Fibroblast of lung (primary cell): ENCODE measurements around the gene SORBS1. TPM values are rescaled to one million over a fixed set of nuclear protein-coding genes. Genes with fewer than 3 reads are reported as not detected.

Experiments used
- DNase-seq, 2 donors: peaks; one replicate each; pipeline versions ENCODE4 v3.0.0 to v3.0.0-alpha.2; 2010; ENCODE audit warnings: low read depth in 2 of 2
- H2AFZ ChIP-seq: 2 replicates; pipeline ENCODE4 v1.5.1; 2012; ENCODE audit warnings: low read length, control low read depth, inconsistent platforms
- H3K27ac ChIP-seq: 2 replicates; pipeline ENCODE4 v1.5.1; 2011; ENCODE audit warnings: low read length, control low read depth; ENCODE audit not compliant: insufficient read depth
- H3K27me3 ChIP-seq: 2 replicates; pipeline ENCODE4 v1.5.1; 2011; ENCODE audit warnings: mild to moderate bottlenecking, low read length; ENCODE audit not compliant: control insufficient read depth, insufficient read depth
- H3K36me3 ChIP-seq: 2 replicates; pipeline ENCODE4 v1.5.1; 2011; ENCODE audit warnings: low read length; ENCODE audit not compliant: control insufficient read depth, insufficient read depth
- H3K4me1 ChIP-seq: 2 replicates; pipeline ENCODE4 v1.5.1; 2011; ENCODE audit warnings: low read length; ENCODE audit not compliant: control insufficient read depth, insufficient read depth; ENCODE audit errors: extremely low read depth
- H3K4me2 ChIP-seq: 2 replicates; pipeline ENCODE4 v1.5.1; 2011; ENCODE audit warnings: low read length, control low read depth; ENCODE audit not compliant: insufficient read depth; ENCODE audit errors: extremely low read depth
- H3K4me3 ChIP-seq, 4 experiments: fragments of 200-600 bp in 1 of 4; sonication (generic) in 1 of 4; replicated peaks in 1 of 4; 2 replicates each; pipeline ENCODE4 v1.5.1; 2011 to 2016; ENCODE audit warnings: low read length in 4 of 4, low read depth in 3 of 4, mild to moderate bottlenecking in 3 of 4, control low read depth in 2 of 4, inconsistent platforms in 1 of 4, mixed read lengths in 1 of 4; ENCODE audit not compliant: insufficient read depth in 1 of 4; ENCODE audit errors: control extremely low read depth in 1 of 4
- H3K79me2 ChIP-seq: 2 replicates; pipeline ENCODE4 v1.5.1; 2012; ENCODE audit warnings: mild to moderate bottlenecking, low read length, inconsistent platforms; ENCODE audit not compliant: control insufficient read depth, insufficient read depth
- H3K9ac ChIP-seq: 2 replicates; pipeline ENCODE4 v1.5.1; 2011; ENCODE audit warnings: mild to moderate bottlenecking, low read length, control low read depth; ENCODE audit not compliant: insufficient read depth
- H3K9me3 ChIP-seq: 2 replicates; pipeline ENCODE4 v1.5.1; 2012; ENCODE audit warnings: low read depth, low read length; ENCODE audit not compliant: control insufficient read depth, insufficient read depth
- H4K20me1 ChIP-seq: 2 replicates; pipeline ENCODE4 v1.5.1; 2011; ENCODE audit warnings: low read length; ENCODE audit not compliant: control insufficient read depth, insufficient read depth; ENCODE audit errors: extremely low read depth
- CTCF ChIP-seq, 2 donors: IDR thresholded peaks in 1 of 2; conservative IDR thresholded peaks in 1 of 2; 1 replicate in 1 of 2; 2 replicates in 1 of 2; pipeline ENCODE4 v1.5.1; 2011 to 2012; ENCODE audit warnings: low read length in 2 of 2, control low read depth in 1 of 2, inconsistent platforms in 1 of 2, low read depth in 1 of 2, mild to moderate bottlenecking in 1 of 2
- EZH2 ChIP-seq: IDR thresholded peaks from 2 replicates; pipeline ENCODE4 v1.5.1; 2012; ENCODE audit warnings: low read length, control low read depth, mild to moderate bottlenecking; ENCODE audit errors: missing control alignments
- polyA plus RNA-seq, 2 donors: library from polyadenylated mRNA; depleted of rRNA in 1 of 2; stranded (reverse) in 1 of 2; unstranded in 1 of 2; fragments of >200 nt; gene quantifications; 2 replicates each; pipeline ENCODE4 v1.2.1, GENCODE V29; 2011 to 2012; ENCODE audit warnings: missing spikeins in 1 of 2
- total RNA-seq: library from RNA; depleted of rRNA; stranded (reverse); fragments of >200 nt; gene quantifications from 2 replicates; pipeline ENCODE4 v1.2.1, GENCODE V29; 2014

The SORBS1 gene
- total and polyA plus RNA-seq, 2 donors (not counting 1 experiment from before 2014, with no cell fraction given): 0.33 to 0.50 TPM

- no peaks in the 10 kb centered on the region for H3K27me3 ChIP-seq
Measured at GRCh38 chr10:95405655-95406054, 155.5 kb downstream of the SORBS1 start.

GRCh38 chr10:95404864-95405263, 156.3 kb downstream of the SORBS1 start:
- no peaks in the 10 kb centered on the region for H3K79me2 ChIP-seq
- H3K4me3 ChIP-seq: no peak overlapping the region
- no peaks in the 10 kb centered on the region for H3K4me1 ChIP-seq
- no peak overlapping the region for H3K27ac ChIP-seq
- no peaks in the 10 kb centered on the region for H3K9me3 ChIP-seq
- H3K4me2 ChIP-seq: no peak overlapping the region
- no peak overlapping the region for H3K9ac ChIP-seq
- no peaks in the 10 kb centered on the region for H3K27me3 ChIP-seq
- no peak for TF ChIP-seq CTCF (conservative IDR thresholded peaks at IDR 0.05 in 1 of 2, IDR thresholded peaks at IDR 0.05 in 1 of 2; ENCODE audit: low read depth in 1 of 2, low read length in 2 of 2)
- no peak for TF ChIP-seq EZH2
- no peak overlapping the region for H2AFZ ChIP-seq
- no peaks in the 10 kb centered on the region for H4K20me1 ChIP-seq
- DNase-seq: no peak
- no peaks in the 10 kb centered on the region for H3K36me3 ChIP-seq

More at GRCh38 chr10:95405655-95406054, 155.5 kb downstream of the SORBS1 start:
- TF ChIP-seq CTCF (conservative IDR thresholded peaks at IDR 0.05 in 1 of 2, IDR thresholded peaks at IDR 0.05 in 1 of 2; ENCODE audit: low read depth in 1 of 2, low read length in 2 of 2): no peak
- no peak for TF ChIP-seq EZH2
- Histone ChIP-seq H3K79me2 (no peaks in the 10 kb centered on the region), H3K4me2 (no peak overlapping the region), H3K27ac (no peak overlapping the region), H3K9me3 (no peaks in the 10 kb centered on the region), H3K9ac (no peak overlapping the region), H3K4me3 (no peak overlapping the region), H4K20me1 (no peaks in the 10 kb centered on the region), H2AFZ (no peak overlapping the region), H3K4me1 (no peaks in the 10 kb centered on the region), H3K36me3 (no peaks in the 10 kb centered on the region)
- no peak for DNase-seq

GRCh38 chr10:95404462-95404858, 156.7 kb downstream of the SORBS1 start:
- Histone ChIP-seq H3K4me2 (no peak overlapping the region), H3K27ac (no peak overlapping the region), H3K27me3 (no peaks in the 10 kb centered on the region), H3K4me3 (no peak overlapping the region), H3K79me2 (no peaks in the 10 kb centered on the region), H2AFZ (no peak overlapping the region), H3K36me3 (no peaks in the 10 kb centered on the region), H4K20me1 (no peaks in the 10 kb centered on the region), H3K4me1 (no peaks in the 10 kb centered on the region), H3K9me3 (no peaks in the 10 kb centered on the region), H3K9ac (no peak overlapping the region)
- no peak for TF ChIP-seq CTCF (conservative IDR thresholded peaks at IDR 0.05 in 1 of 2, IDR thresholded peaks at IDR 0.05 in 1 of 2; ENCODE audit: low read depth in 1 of 2, low read length in 2 of 2)
- no peak for DNase-seq
